Measurements from ENCODE around the gene BTBD2.
"Not testable (repeated sequence)": the region's sequence is repeated elsewhere in the genome, so short reads cannot be mapped to it uniquely, and the experiment has no call there.

Gene BTBD2

DNA sequence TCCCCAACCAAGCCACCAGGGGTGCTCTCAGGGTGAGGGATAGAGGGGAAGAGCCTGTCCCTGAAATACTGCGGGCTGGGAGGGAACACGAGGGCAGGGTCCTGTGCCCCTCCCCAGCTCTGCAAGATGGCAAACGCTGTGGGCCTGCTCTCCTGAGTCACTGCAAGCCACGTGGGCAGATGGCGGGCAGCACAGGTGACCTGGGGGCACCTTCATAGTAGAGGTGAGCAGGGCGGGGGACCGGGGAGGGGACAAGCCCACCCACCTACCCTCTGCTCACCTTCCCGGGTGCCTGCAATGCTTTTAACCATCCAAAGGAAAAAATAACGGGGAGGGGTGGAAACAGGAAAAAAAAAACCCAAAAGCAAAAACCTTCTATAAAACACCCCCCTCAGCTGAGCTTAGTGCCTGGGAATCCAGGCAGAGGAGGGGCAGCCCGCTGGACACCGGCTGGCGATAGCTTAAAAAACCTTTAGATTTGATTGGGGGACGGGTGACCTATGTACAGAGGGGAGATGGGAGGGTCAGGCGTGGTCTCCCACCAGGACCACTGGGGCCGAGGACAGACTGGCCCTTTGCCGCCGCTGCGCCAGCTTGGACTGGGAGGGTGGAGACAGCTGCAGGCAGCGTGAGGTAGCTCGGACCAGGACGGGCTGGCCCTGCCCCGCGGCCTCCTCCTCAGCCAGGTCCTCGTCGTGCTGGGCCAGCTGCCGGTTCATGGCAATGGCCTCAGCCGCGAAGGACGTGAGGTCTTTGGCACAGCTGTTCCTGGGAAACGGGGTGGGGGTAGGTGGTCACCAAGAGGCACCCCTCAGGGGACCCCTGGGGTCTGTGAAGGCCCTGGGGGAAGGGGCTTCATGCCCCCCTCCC is 23.8 kb upstream of the BTBD2 start:
- no peak for ATAC-seq
- no peak for TF ChIP-seq ESRRG (CRISPR knock-in tag; IDR thresholded peaks at IDR 0.05)
- TF ChIP-seq ZNF565 (CRISPR knock-in tag; conservative IDR thresholded peaks at IDR 0.05; ENCODE audit: low read depth): no peak
- no peak for TF ChIP-seq BACH2 (CRISPR knock-in tag; IDR thresholded peaks at IDR 0.05; ENCODE audit: borderline replicate concordance)
- TF ChIP-seq GLIS3 (CRISPR knock-in tag; IDR thresholded peaks at IDR 0.05): no peak

DNA sequence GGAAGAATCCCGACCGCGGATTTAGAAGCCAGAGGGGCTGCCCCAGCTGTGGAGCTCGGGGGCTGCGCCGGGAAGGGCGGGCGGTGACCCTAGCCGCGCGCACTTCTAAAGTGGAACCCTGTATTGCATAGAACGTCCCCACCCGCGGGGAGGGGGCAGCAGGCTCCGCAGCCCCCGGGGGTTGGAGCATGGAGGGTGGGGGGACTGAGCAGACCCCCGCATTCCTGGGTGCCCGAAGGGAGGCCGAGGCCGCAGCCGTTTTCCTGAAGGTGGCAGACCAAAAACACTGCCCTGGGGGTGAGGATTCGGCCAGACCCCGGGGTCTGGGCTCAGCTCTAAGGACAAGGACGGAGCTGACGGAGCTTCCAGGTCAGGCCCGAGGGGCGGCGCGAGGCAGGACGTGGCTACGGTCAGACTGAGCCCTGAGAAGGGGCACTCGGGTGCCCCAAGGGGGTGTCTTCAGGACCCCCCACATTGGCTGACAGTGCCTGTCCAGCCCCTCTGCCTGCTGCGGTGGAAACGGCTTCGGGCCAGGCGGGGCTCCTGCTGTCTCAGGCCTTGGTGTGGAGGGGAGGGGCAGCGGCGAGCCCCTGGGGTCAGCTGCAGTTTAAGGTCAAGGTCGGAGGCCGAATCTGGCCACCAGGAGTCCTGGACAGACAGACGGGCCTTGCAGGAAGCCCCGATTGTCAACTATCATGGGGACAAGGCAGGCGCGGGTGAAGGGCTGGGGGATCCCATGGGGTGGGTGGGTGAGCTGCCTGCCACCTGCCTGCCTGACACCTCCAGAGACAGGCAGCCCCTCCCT is 23.0 kb upstream of the BTBD2 start:
- no peak for ATAC-seq
- TF ChIP-seq ISL1 (CRISPR knock-in tag; IDR thresholded peaks at IDR 0.05) (no peak), BACH2 (CRISPR knock-in tag; IDR thresholded peaks at IDR 0.05; ENCODE audit: borderline replicate concordance) (no peak)

DNA sequence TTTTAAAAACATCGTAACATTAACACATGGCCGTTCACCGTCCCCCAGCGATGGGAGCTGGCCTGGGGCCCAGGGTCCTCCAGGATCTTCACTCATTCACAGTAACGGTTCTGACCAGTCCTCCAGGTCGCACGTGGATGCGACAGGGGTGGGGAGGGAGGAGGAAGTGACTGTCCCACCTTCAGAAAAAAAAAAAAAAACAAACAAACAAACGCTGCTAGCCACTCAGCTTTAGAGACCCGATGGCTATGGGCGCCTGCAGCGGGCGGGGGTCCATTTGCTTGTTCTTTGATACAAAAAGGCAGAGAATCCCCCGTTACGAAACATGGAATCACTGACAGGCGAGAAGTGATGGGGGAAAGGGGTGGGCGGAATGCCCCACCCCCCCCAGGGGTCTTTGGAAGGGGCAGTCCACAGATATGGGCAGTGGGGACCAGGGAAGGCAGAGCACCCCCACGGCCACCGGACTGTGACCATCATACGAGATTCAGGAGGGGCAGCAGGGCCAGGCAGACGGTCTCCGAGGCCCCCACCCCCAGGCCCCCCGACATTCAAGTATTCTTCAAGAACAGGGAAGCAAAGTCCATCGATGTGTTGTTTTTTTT is 22.2 kb upstream of the BTBD2 start:
- TF ChIP-seq, protein P1, sequence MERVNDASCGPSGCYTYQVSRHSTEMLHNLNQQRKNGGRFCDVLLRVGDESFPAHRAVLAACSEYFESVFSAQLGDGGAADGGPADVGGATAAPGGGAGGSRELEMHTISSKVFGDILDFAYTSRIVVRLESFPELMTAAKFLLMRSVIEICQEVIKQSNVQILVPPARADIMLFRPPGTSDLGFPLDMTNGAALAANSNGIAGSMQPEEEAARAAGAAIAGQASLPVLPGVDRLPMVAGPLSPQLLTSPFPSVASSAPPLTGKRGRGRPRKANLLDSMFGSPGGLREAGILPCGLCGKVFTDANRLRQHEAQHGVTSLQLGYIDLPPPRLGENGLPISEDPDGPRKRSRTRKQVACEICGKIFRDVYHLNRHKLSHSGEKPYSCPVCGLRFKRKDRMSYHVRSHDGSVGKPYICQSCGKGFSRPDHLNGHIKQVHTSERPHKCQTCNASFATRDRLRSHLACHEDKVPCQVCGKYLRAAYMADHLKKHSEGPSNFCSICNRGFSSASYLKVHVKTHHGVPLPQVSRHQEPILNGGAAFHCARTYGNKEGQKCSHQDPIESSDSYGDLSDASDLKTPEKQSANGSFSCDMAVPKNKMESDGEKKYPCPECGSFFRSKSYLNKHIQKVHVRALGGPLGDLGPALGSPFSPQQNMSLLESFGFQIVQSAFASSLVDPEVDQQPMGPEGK (CRISPR knock-in tag; IDR thresholded peaks at IDR 0.05; ENCODE audit: borderline replicate concordance): no peak
- TF ChIP-seq ZC3H10 (CRISPR knock-in tag; IDR thresholded peaks at IDR 0.05): no peak
- no peak for TF ChIP-seq ZFP3 (CRISPR knock-in tag; IDR thresholded peaks at IDR 0.05)
- TF ChIP-seq GLIS3 (CRISPR knock-in tag; IDR thresholded peaks at IDR 0.05): no peak
- ATAC-seq: no peak

DNA sequence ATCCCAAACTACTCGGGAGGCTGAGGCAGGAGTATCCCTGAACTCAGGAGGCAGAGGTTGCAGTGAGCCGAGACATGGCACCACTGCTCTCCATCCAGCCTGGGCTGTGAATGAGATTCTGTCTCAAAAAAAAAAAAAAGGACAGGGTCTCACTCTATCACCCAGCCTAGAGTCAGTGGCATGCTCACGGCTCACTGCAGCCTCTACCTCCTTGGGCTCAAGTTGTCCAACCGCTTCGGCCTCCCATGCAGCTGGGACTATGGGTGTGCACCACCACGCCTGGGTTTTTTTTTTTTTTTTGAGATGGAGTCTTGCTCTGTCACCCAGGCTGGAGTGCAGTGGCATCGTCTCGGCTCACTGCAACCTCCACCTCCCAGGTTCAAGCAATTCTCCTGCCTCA is 20.9 kb upstream of the BTBD2 start:
- TF ChIP-seq TCF4 (CRISPR knock-in tag; IDR thresholded peaks at IDR 0.05; ENCODE audit: borderline replicate concordance) (no peak), PPARA (CRISPR knock-in tag; IDR thresholded peaks at IDR 0.05; ENCODE audit: borderline replicate concordance) (no peak), ESRRG (CRISPR knock-in tag; IDR thresholded peaks at IDR 0.05) (no peak)
- no peak for ATAC-seq

DNA sequence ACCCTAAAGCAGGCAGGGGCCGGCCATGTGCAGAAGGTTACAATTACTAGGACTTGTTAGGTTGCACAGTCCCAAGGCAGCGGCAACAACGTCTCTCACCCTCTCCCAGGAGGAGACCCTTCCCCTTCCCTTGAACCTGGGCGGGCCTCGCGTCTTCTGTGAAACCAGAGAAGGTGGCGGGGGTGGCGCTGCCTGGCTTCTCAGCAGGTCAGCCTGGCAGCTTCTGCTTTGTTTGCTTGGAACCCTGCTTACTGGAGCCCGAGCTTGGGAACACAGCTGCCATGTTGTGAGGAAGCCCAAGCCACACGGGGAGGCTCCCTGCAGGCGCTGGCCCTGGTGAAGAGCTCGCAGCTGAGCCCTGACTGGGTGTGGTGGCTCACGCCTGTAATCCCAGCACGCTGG is 20.1 kb upstream of the BTBD2 start:
- TF ChIP-seq ZNF565 (CRISPR knock-in tag; conservative IDR thresholded peaks at IDR 0.05; ENCODE audit: low read depth) (peak; percentile 99), ESRRG (CRISPR knock-in tag; IDR thresholded peaks at IDR 0.05) (no peak)
- no peak for ATAC-seq

DNA sequence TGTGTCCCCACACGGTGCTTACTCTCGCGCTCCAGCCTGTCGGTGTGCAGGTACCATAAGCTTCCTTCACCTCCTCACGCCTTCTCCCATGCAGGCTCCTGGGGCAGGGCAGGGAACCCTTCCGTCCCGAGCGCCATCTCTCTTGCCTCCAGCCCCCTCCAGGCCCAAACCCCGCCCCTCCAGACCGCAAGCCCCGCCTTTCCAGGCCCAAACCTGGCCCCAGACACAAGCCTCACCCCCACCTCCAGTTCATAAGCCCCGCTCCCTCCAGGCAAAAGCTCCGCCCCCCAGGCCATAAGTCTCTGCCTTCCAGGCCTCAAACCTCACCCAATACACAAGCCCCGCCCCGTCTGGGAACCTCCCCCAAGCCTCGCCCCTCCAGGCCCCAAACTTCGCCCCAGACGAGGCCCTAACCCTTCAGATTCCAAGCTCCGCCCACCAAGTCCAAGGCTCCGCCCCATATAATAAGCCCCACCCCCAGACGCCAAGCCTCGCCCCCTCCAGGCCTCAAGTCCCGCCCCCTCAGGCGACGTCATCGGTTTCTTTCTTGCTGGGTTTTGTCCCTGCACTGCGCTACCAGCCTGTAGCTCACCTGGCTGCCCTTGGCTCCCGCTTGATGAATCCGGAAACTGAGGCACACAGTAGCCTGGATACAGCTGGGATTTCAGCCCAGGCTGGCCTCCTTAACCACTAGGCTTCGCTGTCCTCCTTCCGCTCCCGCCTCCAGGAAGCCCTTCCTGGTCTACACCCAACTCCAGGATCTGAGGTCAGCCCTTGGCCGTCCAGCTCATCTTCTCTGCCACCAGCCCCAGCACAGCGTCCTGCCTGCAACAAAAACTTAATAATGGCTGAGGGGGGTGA is 19.4 kb upstream of the BTBD2 start:
- ATAC-seq: peak; percentile 17; the same call in 1 of the 3 replicates

DNA sequence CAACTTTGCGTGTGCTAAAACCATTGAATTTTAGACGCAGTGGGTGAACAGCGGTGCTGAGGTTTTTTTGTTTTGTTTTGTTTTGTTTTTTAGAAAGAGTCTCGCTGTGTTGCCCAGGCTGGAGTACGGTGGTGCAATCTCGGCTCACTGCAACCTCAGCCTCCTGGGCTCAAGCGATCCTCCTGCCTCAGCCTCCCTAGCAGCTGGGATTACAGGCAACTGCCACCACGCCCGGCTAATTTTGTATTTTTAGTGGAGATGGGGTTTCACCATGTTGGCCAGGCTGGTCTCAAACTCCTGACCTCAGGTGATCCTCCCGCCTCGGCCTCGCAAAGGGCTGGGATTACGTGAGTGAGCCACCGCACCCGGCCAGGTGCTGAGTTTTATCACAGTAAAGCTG is 18.7 kb upstream of the BTBD2 start:
- not testable (repeated sequence) for ATAC-seq

More for the DNA sequence above, 19.4 kb upstream of the BTBD2 start:
- TF ChIP-seq BACH2 (CRISPR knock-in tag; IDR thresholded peaks at IDR 0.05; ENCODE audit: borderline replicate concordance): no peak
- TF ChIP-seq SNAI2 (CRISPR knock-in tag; IDR thresholded peaks at IDR 0.05): no peak
- TF ChIP-seq, protein P1 (CRISPR knock-in tag; IDR thresholded peaks at IDR 0.05; ENCODE audit: borderline replicate concordance): no peak
- TF ChIP-seq, protein P2, sequence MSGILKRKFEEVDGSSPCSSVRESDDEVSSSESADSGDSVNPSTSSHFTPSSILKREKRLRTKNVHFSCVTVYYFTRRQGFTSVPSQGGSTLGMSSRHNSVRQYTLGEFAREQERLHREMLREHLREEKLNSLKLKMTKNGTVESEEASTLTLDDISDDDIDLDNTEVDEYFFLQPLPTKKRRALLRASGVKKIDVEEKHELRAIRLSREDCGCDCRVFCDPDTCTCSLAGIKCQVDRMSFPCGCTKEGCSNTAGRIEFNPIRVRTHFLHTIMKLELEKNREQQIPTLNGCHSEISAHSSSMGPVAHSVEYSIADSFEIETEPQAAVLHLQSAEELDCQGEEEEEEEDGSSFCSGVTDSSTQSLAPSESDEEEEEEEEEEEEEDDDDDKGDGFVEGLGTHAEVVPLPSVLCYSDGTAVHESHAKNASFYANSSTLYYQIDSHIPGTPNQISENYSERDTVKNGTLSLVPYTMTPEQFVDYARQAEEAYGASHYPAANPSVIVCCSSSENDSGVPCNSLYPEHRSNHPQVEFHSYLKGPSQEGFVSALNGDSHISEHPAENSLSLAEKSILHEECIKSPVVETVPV (CRISPR knock-in tag; IDR thresholded peaks at IDR 0.05): no peak
- TF ChIP-seq ISL1 (CRISPR knock-in tag; IDR thresholded peaks at IDR 0.05): no peak
- no peak for TF ChIP-seq ZNF565 (CRISPR knock-in tag; conservative IDR thresholded peaks at IDR 0.05; ENCODE audit: low read depth)
- no peak for TF ChIP-seq ESRRG (CRISPR knock-in tag; IDR thresholded peaks at IDR 0.05)
- no peak for TF ChIP-seq RARB (CRISPR knock-in tag; IDR thresholded peaks at IDR 0.05)
- TF ChIP-seq, protein P3, sequence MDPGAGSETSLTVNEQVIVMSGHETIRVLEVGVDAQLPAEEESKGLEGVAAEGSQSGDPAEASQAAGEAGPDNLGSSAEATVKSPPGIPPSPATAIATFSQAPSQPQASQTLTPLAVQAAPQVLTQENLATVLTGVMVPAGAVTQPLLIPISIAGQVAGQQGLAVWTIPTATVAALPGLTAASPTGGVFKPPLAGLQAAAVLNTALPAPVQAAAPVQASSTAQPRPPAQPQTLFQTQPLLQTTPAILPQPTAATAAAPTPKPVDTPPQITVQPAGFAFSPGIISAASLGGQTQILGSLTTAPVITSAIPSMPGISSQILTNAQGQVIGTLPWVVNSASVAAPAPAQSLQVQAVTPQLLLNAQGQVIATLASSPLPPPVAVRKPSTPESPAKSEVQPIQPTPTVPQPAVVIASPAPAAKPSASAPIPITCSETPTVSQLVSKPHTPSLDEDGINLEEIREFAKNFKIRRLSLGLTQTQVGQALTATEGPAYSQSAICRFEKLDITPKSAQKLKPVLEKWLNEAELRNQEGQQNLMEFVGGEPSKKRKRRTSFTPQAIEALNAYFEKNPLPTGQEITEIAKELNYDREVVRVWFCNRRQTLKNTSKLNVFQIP (CRISPR knock-in tag; IDR thresholded peaks at IDR 0.05; ENCODE audit: borderline replicate concordance, low read depth): no peak
- no peak for TF ChIP-seq TCF4 (CRISPR knock-in tag; IDR thresholded peaks at IDR 0.05; ENCODE audit: borderline replicate concordance)
- no peak for TF ChIP-seq ZC3H10 (CRISPR knock-in tag; IDR thresholded peaks at IDR 0.05)
- no peak for TF ChIP-seq ZFP3 (CRISPR knock-in tag; IDR thresholded peaks at IDR 0.05)
- TF ChIP-seq ZNF8 (CRISPR knock-in tag; IDR thresholded peaks at IDR 0.05): no peak
